ENCODE results near the gene TBXAS1.

The TBXAS1 gene

GRCh38 chr7:139984642-139985539, 155.8 kb downstream of the TBXAS1 start:
- no peak for DNase-seq

- DNase-seq, result no peak
These were observed 156.7 kb downstream of the TBXAS1 start for GRCh38 chr7:139985811-139986210.

DNA sequence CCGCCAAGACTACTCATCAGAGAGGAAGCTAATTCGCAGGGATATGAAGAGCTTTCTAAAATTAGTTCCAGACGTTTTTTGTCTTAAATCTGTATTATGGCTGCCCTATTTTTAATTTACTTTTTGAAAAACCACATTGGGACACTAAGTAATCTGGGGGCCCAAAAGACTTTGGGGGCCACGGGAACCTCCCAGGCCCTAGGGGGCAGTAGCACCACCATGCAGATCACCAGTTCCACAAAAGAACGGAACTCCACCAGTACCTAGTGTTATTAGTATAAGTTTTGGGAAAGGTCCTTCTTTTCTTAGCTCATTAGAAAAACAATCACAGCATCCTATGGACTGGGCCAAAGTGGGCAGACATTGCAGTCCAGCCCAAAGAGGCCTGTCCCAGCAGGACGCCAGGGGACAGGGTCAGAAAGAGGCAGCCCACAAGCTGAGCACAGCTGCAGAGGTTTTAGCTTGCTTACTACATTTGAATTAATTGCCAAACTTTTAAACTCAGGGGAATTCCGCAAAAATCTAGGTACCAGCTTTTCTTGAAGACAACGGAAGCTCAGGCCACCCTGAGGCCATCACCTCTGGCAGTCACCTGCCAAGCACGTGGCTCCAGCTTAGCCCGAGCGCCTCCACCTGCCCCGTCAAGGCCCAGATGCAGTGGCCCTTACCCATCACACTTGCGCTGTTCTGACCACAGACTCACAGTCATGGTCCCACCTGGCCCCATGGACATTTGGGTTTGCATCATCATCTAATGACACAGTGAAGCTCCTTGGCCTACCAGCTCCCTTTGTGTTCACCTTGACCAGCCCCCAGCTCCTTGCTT, 158.8 kb downstream of the TBXAS1 start:
- DNase-seq, result no peak

- DNase-seq, result no peak
These were observed 160.5 kb downstream of the TBXAS1 start for GRCh38 chr7:139989366-139990141.

GRCh38 chr7:139990142-139990535, 161.1 kb downstream of the TBXAS1 start:
- no peak for DNase-seq

- no peak for DNase-seq
These were observed 161.7 kb downstream of the TBXAS1 start for GRCh38 chr7:139990571-139991268.

DNA sequence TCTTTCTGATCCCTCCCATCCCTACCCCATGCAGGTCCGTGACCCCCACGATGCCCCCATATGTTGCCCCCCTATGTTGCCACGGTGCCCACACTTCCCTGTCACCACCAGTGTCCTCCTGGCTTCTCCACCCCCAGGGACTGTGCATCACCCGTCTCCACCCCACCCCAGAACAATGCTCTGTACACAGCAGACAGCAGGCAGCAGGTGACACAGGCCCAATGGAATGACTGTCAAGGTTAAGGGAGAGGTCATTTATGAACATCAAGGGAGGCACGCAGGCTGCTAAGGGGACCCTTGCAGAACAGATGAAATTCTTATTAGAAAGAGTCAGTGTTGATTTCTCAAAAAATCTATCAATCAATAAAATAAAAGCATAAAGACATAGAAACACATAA, 162.2 kb downstream of the TBXAS1 start:
- DNase-seq, result no peak

- DNase-seq, result no peak
These were observed 162.8 kb downstream of the TBXAS1 start for GRCh38 chr7:139991911-139992310.

- no peak for DNase-seq
These were observed 163.4 kb downstream of the TBXAS1 start for GRCh38 chr7:139992353-139993044.

DNA sequence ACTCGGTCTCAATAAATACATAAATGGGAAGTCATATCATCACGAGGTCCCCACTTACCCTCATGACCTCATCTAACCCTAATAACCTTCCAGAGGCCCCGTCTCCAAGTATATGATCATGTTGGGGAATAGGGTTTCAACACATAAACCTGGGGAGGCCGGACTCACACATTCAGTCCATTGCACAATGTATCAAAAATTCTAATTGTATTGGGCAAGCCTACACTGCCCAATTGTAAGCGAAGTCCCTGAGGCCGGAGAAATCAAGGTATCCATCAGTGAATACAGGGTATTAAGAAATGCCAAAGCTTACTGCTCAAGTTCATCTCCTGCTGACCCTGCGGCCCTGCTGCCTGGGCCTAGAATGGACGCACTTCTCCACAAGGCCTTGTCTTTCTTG, 164.1 kb downstream of the TBXAS1 start:
- DNase-seq, result no peak

- DNase-seq, result no peak
These were observed 164.5 kb downstream of the TBXAS1 start for GRCh38 chr7:139993592-139993991.

DNA sequence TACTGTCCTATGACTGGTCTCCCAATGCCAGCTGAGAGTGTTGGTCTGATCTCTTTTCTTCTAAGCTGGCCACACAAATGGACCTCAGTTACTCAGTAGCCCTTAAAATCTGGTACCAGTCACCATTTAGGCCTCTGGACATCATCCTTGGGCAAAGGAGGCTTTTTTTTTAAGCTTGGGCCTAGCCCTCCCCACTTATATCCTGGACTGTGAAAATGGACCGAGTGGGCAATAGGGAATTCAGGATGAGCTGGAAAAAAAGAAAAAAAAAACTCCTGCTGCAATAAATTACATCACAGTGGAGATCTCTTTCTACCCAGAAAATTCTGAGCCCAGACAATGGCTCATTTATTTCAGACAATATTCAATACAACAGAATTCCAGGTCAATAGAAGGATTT, 165.3 kb downstream of the TBXAS1 start:
- DNase-seq, result no peak

DNA sequence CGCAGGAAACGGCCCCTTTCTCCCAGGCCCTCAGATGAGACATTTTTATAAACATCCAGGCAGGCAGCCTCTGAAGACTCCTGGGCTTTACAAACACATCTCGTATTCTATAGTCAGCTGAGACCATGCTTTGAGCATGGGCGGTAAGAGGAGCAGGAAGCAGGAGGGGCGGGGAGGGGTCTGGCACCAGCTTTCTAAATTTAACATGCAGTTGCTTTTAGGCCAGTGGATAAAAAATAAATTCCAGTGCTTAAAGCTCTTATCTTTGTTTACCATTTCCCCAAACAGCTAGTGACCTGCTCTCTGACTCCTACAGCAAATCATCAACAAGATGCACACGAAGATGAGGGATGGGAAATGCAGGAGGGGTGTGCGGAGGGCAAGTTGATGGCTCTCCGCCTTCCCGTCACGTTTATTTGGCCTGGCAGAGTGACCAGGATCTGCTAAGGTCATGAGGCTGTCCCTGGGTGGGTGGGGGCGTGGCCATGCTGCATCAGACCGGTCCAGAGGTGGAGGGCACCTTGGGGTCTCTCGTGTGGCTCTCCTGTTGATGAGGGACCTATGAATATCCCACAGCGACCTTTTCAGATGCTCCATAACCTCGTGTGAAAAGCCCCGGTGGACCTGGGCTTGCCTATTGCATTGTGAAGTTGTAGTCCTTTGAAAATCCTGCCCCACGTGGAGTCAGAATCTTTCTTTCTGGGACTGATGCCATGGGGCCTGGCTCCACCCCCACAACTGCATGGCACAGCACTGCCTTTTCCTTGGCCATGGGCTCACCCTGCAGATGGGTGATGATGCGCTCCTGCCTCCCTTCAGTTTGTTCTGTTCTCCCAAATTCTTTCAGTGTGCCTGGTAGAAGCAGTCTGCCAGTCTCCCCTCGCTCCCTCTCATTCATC, 166.2 kb downstream of the TBXAS1 start:
- no peak for DNase-seq

GRCh38 chr7:139998572-139998971, 169.5 kb downstream of the TBXAS1 start:
- no peak for DNase-seq

DNA sequence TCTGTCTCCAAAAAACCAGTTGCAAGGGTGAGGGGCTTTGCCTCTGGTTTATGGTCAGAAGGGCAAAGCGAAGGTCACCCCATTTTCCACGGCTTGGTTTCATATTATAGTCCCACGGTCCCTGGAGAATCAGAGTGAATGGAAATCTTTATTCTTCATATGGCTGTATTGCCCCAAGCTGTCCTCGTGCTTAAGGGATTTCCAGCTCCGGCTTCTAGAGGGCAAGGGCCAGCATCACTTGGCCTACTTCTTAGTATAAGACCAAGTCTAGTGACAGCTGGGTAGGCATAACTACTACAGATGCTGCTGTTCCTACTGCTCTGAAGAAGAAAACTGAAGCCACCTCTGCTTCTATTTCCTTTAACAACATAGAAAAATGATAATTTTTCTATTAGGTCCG, 170.5 kb downstream of the TBXAS1 start:
- DNase-seq, result no peak

DNA sequence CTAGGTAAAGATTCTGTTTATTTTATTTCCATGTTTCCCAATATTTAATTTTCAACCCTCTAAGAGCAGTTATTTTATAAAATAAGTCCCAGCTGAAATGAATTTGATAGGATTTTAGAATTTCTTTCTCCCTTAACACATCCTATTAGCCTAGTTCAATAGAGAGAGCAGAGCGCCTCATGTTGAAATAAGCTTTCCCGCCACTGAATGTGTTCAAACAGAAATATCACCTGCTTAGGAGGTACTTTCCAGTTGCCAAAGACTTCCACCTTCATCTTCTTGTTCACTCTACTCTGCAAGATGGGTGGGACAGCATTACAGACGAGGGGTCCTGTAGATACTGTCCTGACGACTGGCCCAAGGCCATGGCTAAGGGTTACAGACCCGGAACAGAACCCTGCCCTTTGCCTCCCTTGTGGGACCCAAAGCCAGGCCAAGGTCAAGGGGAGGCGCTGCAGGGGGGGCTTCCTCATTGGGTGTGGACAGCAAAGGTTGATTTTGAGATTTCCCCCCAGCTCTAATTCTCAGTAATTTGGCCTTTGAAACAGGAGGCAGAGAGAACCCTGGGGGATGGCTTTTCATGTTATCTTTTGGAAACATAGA, 171.7 kb downstream of the TBXAS1 start:
- no peak for DNase-seq

- peak in 1 of 5 experiments; percentile 54 for DNase-seq
These were observed 174.9 kb downstream of the TBXAS1 start for GRCh38 chr7:140003913-140004382.

DNA sequence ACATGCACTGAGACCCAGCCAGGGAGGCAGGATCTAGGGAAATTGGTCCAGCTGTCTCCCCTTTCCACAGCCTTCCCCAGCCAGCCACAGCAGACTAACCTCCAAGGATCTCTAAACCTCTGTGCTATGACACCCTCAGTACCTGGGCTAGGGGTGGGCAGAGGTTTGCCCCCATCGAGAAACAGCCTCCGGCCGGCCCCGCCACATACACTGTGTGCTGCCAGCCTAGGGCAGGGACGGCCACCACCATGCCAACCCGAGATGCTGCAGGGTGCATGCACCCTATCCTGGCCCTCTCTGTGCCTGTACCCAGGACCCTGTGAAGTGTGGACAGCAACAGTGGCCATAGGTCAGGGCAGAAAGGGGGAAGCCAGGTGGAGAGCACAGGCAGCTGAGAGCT, 175.6 kb downstream of the TBXAS1 start:
- no peak for DNase-seq

DNA sequence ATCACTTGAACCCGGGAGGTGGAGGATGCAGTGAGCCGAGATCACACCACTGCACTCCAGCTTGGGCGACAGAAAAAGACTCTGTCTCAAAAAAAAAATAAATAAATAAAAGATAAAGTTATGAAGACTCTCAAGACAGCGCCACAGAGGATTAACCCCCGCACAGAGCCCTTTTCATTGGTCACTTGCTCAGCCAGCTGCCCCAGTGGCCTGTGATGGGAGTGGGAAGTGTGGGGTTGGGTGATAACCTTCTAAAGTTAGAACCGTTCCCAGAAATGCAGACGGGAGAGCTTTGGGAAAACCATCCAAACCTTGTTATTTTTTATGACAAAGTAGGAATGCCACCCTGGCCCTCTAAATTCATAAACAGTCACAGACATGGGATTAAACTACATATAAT, 176.3 kb downstream of the TBXAS1 start:
- no peak for DNase-seq
